Measurements from ENCODE around the gene PITPNM2.

DNA sequence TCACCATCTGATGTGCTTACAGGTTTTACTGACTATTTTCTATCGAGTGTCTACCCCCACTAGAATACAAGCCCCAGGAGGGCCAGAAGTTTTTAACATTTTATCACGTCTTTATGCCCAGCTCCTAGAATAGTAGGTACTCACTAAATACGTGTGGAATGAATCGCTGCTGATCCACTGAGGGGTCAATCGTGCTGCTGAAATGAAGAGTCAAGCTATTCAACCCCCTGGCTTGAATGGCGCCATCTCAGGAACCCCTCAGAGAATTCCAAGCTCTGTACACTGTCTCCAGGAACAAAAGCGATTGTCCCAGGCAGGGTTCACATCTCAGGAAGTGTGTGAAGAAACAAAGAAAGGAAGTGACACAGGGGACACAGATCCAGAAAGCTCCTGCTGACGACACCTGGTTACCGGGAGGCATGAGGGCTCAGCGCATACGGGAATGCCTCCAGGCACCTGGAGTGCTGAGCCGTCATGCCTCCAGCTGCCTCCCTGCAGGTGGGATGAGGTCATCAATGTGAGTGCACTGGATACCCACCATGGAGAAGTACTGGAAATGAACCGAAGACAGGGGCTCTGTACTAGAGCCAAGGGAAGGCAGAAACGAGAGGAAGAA is 45.6 kb downstream of the PITPNM2 start:
- TF ChIP-seq, protein P1, sequence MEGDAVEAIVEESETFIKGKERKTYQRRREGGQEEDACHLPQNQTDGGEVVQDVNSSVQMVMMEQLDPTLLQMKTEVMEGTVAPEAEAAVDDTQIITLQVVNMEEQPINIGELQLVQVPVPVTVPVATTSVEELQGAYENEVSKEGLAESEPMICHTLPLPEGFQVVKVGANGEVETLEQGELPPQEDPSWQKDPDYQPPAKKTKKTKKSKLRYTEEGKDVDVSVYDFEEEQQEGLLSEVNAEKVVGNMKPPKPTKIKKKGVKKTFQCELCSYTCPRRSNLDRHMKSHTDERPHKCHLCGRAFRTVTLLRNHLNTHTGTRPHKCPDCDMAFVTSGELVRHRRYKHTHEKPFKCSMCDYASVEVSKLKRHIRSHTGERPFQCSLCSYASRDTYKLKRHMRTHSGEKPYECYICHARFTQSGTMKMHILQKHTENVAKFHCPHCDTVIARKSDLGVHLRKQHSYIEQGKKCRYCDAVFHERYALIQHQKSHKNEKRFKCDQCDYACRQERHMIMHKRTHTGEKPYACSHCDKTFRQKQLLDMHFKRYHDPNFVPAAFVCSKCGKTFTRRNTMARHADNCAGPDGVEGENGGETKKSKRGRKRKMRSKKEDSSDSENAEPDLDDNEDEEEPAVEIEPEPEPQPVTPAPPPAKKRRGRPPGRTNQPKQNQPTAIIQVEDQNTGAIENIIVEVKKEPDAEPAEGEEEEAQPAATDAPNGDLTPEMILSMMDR (IDR thresholded peaks at IDR 0.05): no peak
- peak; percentile 30 for TF ChIP-seq EP300 (IDR thresholded peaks at IDR 0.05)
- no peak for TF ChIP-seq POLR2A (IDR thresholded peaks at IDR 0.05; ENCODE audit: low read depth)

Measured in esophagus muscularis mucosa (tissue), 4 donors.